DND-41 (cell line): Measurements from ENCODE around the gene RNF213.

ENCODE experiments used
- ATAC-seq: fragments of 200-7000 bp; cut with Tn5 transposase; 3 replicates; pipeline ENCODE4 v1.9.1; 2021; ENCODE audit warnings: low read depth; ENCODE audit not compliant: insufficient read depth
- DNase-seq: peaks from one replicate; pipeline ENCODE4 v3.0.0-alpha.2; 2020
- H2AFZ ChIP-seq: 2 replicates; pipeline ENCODE4 v1.6.0; 2012; ENCODE audit warnings: low read depth, low read length
- H3K27ac ChIP-seq: 2 replicates; pipeline ENCODE4 v1.5.1; 2012; ENCODE audit warnings: low read length, inconsistent platforms
- H3K27me3 ChIP-seq: fragments of 200-600 bp; sonication (generic); 2 replicates; pipeline ENCODE4 v1.6.0; 2012; ENCODE audit warnings: low read length, mild to moderate bottlenecking, inconsistent platforms; ENCODE audit not compliant: insufficient read depth, poor library complexity
- H3K36me3 ChIP-seq: 2 replicates; pipeline ENCODE4 v1.5.1; 2012; ENCODE audit warnings: low read length, inconsistent platforms; ENCODE audit not compliant: insufficient read depth
- H3K4me1 ChIP-seq: 2 replicates; pipeline ENCODE4 v1.5.1; 2012; ENCODE audit warnings: mild to moderate bottlenecking, low read length; ENCODE audit not compliant: insufficient read depth
- H3K4me2 ChIP-seq: 2 replicates; pipeline ENCODE4 v1.6.0; 2012; ENCODE audit warnings: mild to moderate bottlenecking, moderate library complexity, low read length, inconsistent platforms; ENCODE audit not compliant: insufficient read depth
- H3K4me3 ChIP-seq, 2 experiments: fragments of 200-600 bp in 1 of 2; shearing (Covaris generic) in 1 of 2; 2 replicates each; pipeline ENCODE4 v1.5.1; 2012 to 2016; ENCODE audit warnings: inconsistent platforms in 2 of 2, low read length in 2 of 2, mild to moderate bottlenecking in 2 of 2, low read depth in 1 of 2, moderate library complexity in 1 of 2
- H3K79me2 ChIP-seq: 2 replicates; pipeline ENCODE4 v1.6.0; 2012; ENCODE audit warnings: low read length, inconsistent platforms; ENCODE audit not compliant: insufficient read depth
- H3K9ac ChIP-seq: 2 replicates; pipeline ENCODE4 v1.6.0; 2012; ENCODE audit warnings: low read depth, mild to moderate bottlenecking, inconsistent platforms, low read length, moderate library complexity
- H3K9me3 ChIP-seq: 2 replicates; pipeline ENCODE4 v1.5.1; 2012; ENCODE audit warnings: low read length, moderate library complexity, mild to moderate bottlenecking, inconsistent platforms; ENCODE audit not compliant: insufficient read depth, severe bottlenecking
- H4K20me1 ChIP-seq: 2 replicates; pipeline ENCODE4 v1.6.0; 2012; ENCODE audit warnings: low read length; ENCODE audit not compliant: insufficient read depth
- CTCF ChIP-seq: IDR thresholded peaks from 2 replicates; pipeline ENCODE4 v1.5.1; 2012; ENCODE audit warnings: borderline replicate concordance, low read length, moderate library complexity, mild to moderate bottlenecking; ENCODE audit not compliant: poor library complexity, severe bottlenecking; ENCODE audit errors: extremely low read depth
- EZH2 ChIP-seq: IDR thresholded peaks from 3 replicates; pipeline ENCODE4 v1.6.1; 2012; ENCODE audit warnings: borderline replicate concordance, low read depth, mild to moderate bottlenecking, moderate library complexity, low read length, inconsistent platforms; ENCODE audit not compliant: severe bottlenecking

RNF213 gene

GRCh38 chr17:80289616-80290015 is 29.0 kb downstream of the RNF213 start:
- peaks cover 16% of the 10 kb centered on the region for H3K79me2 ChIP-seq
- no peak for TF ChIP-seq EZH2
- TF ChIP-seq CTCF, result no peak
- no peak overlapping the region for H3K27ac ChIP-seq
- no peak overlapping the region for H2AFZ ChIP-seq
- H3K4me1 ChIP-seq, result no peaks in the 10 kb centered on the region
- DNase-seq (no peak), ATAC-seq (no peak)
- H3K36me3 ChIP-seq, result peaks cover 86% of the 10 kb centered on the region
- H3K27me3 ChIP-seq, result no peaks in the 10 kb centered on the region
- H3K9ac ChIP-seq, result no peak overlapping the region
- no peak overlapping the region for H3K4me3 ChIP-seq
- no peaks in the 10 kb centered on the region for H3K9me3 ChIP-seq
- H3K4me2 ChIP-seq, result no peak overlapping the region
- H4K20me1 ChIP-seq, result peaks cover 29% of the 10 kb centered on the region

- Histone ChIP-seq H3K27ac (no peak overlapping the region), H2AFZ (no peak overlapping the region), H3K4me1 (no peaks in the 10 kb centered on the region), H3K4me2 (no peak overlapping the region), H4K20me1 (peaks cover 24% of the 10 kb centered on the region), H3K36me3 (peaks cover 87% of the 10 kb centered on the region), H3K9ac (no peak overlapping the region), H3K4me3 (no peak overlapping the region), H3K27me3 (no peaks in the 10 kb centered on the region), H3K9me3 (no peaks in the 10 kb centered on the region), H3K79me2 (peaks cover 11% of the 10 kb centered on the region; the same call in 1 of the 2 replicates)
- DNase-seq (no peak), ATAC-seq (no peak)
- TF ChIP-seq EZH2 (no peak), CTCF (no peak)
Observed at GRCh38 chr17:80290156-80290555, 29.5 kb downstream of the RNF213 start.

GRCh38 chr17:80291260-80291659 is 30.6 kb downstream of the RNF213 start:
- Histone ChIP-seq H3K27me3 (no peaks in the 10 kb centered on the region), H3K4me2 (no peak overlapping the region), H4K20me1 (peaks cover 18% of the 10 kb centered on the region), H3K27ac (no peak overlapping the region), H3K4me3 (no peak overlapping the region), H3K36me3 (peaks cover 94% of the 10 kb centered on the region), H3K9ac (no peak overlapping the region), H3K4me1 (no peaks in the 10 kb centered on the region), H3K79me2 (peaks cover 5% of the 10 kb centered on the region; the same call in 1 of the 2 replicates), H2AFZ (no peak overlapping the region), H3K9me3 (no peaks in the 10 kb centered on the region)
- TF ChIP-seq EZH2 (no peak), CTCF (no peak)
- DNase-seq, result no peak
- ATAC-seq, result no peak
